Midbrain (tissue), 1 donor: ENCODE data around the gene NTSR2.
A peak's percentile ranks its signal among the peaks of the same experiment; 100 is the strongest.

Experiments
- DNase-seq: peaks from one replicate; lab custom pipeline; 2025; lab: John Stamatoyannopoulos, UW

Gene NTSR2

GRCh38 chr2:11657646-11658045, 12.3 kb downstream of the NTSR2 start:
- DNase-seq: no peak

- DNase-seq: no peak
Observed at GRCh38 chr2:11657195-11657594, 12.8 kb downstream of the NTSR2 start.

- DNase-seq: no peak
Observed at GRCh38 chr2:11656671-11657101, 13.3 kb downstream of the NTSR2 start.

- no peak for DNase-seq
Observed at GRCh38 chr2:11656252-11656651, 13.7 kb downstream of the NTSR2 start.

- DNase-seq: no peak
Observed at GRCh38 chr2:11655495-11655894, 14.5 kb downstream of the NTSR2 start.

GRCh38 chr2:11652553-11652952, 17.4 kb downstream of the NTSR2 start:
- DNase-seq: peak; percentile 72

GRCh38 chr2:11651856-11652548, 18.0 kb downstream of the NTSR2 start:
- DNase-seq: no peak

GRCh38 chr2:11649093-11649492, 20.9 kb downstream of the NTSR2 start:
- DNase-seq: no peak

- DNase-seq: peak; percentile 6
Observed at GRCh38 chr2:11647834-11648600, 22.0 kb downstream of the NTSR2 start.

GRCh38 chr2:11646530-11646929, 23.5 kb downstream of the NTSR2 start:
- no peak for DNase-seq

- DNase-seq: no peak
Observed at GRCh38 chr2:11644293-11644692, 25.7 kb downstream of the NTSR2 start.

GRCh38 chr2:11642972-11643371, 27.0 kb downstream of the NTSR2 start:
- DNase-seq: no peak

- DNase-seq: no peak
Observed at GRCh38 chr2:11640132-11640531, 29.9 kb downstream of the NTSR2 start.

- no peak for DNase-seq
Observed at GRCh38 chr2:11639503-11639902, 30.5 kb downstream of the NTSR2 start.

GRCh38 chr2:11637546-11637945, 32.4 kb downstream of the NTSR2 start:
- no peak for DNase-seq

- no peak for DNase-seq
Observed at GRCh38 chr2:11636593-11637295, 33.3 kb downstream of the NTSR2 start.

- no peak for DNase-seq
Observed at GRCh38 chr2:11635141-11635540, 34.9 kb downstream of the NTSR2 start.

GRCh38 chr2:11634584-11634983, 35.4 kb downstream of the NTSR2 start:
- no peak for DNase-seq

GRCh38 chr2:11633923-11634478, 36.0 kb downstream of the NTSR2 start:
- no peak for DNase-seq

GRCh38 chr2:11631462-11631861, 38.5 kb downstream of the NTSR2 start:
- DNase-seq: no peak

GRCh38 chr2:11630855-11631254, 39.1 kb downstream of the NTSR2 start:
- DNase-seq: no peak

- no peak for DNase-seq
Observed at GRCh38 chr2:11629851-11630250, 40.1 kb downstream of the NTSR2 start.

- DNase-seq: no peak
Observed at GRCh38 chr2:11629215-11629614, 40.8 kb downstream of the NTSR2 start.
